K562 (cell line): Measurements from ENCODE around the gene ZNF362. TPM values are rescaled to one million over a fixed set of nuclear protein-coding genes. Genes with fewer than 3 reads are reported as not detected.

ENCODE experiments used
- C11orf30 ChIP-seq: fragments of 450-650 bp; IDR thresholded peaks from 2 replicates; pipeline ENCODE4 v1.6.1; 2016; ENCODE audit warnings: low read depth, mild to moderate bottlenecking
- CREB3 ChIP-seq: fragments of 450-650 bp; conservative IDR thresholded peaks from 2 replicates; pipeline ENCODE4 v1.6.1; 2016; ENCODE audit warnings: missing genetic modification characterization, low read depth, mild to moderate bottlenecking, missing compliant biosample characterization, moderate library complexity
- ELK3 ChIP-seq: fragments of 450-650 bp; formaldehyde crosslinking; IDR thresholded peaks from 2 replicates; pipeline ENCODE4 v1.4.0; 2020; ENCODE audit warnings: mild to moderate bottlenecking
- FOS ChIP-seq: IDR thresholded peaks from 3 replicates; pipeline ENCODE4 v1.6.1; 2011; ENCODE audit not compliant: insufficient read length; ENCODE audit errors: extremely low read depth
- HMG20A ChIP-seq: fragments of 450-650 bp; formaldehyde crosslinking; conservative IDR thresholded peaks from 2 replicates; pipeline ENCODE4 v1.4.0; 2020; ENCODE audit warnings: mild to moderate bottlenecking, mixed read lengths
- MNT ChIP-seq, 2 experiments: fragments of 450-650 bp; conservative IDR thresholded peaks; 2 replicates each; pipeline ENCODE4 v1.6.1; 2017; ENCODE audit warnings: mild to moderate bottlenecking in 2 of 2, moderate library complexity in 2 of 2
- NFATC3 ChIP-seq: fragments of 450-650 bp; IDR thresholded peaks from 2 replicates; pipeline ENCODE4 v1.6.1; 2017; ENCODE audit warnings: mild to moderate bottlenecking
- TCF7 ChIP-seq: sonication (generic); IDR thresholded peaks from 2 replicates; pipeline ENCODE4 v1.6.1; 2016; ENCODE audit warnings: antibody characterized with exemption, borderline replicate concordance
- ZC3H4 ChIP-seq: sonication (generic); formaldehyde crosslinking; IDR thresholded peaks from 2 replicates; pipeline ENCODE4 v1.9.0; 2021; ENCODE audit warnings: missing genetic modification reagents, borderline replicate concordance
- ZNF318 ChIP-seq, 2 experiments: fragments of 450-650 bp; IDR thresholded peaks; 2 replicates each; pipeline ENCODE4 v1.6.1; 2016; ENCODE audit warnings: mild to moderate bottlenecking in 2 of 2, borderline replicate concordance in 1 of 2, low read depth in 1 of 2, moderate library complexity in 1 of 2
- ZNF347 ChIP-seq: fragments of 450-650 bp; formaldehyde crosslinking; IDR thresholded peaks from 2 replicates; pipeline ENCODE4 v1.4.0; 2020; ENCODE audit warnings: low read depth, mild to moderate bottlenecking, moderate library complexity
- ZNF695 ChIP-seq: fragments of 450-650 bp; formaldehyde crosslinking; IDR thresholded peaks from 2 replicates; pipeline ENCODE4 v1.4.0; 2020; ENCODE audit warnings: mild to moderate bottlenecking, moderate library complexity
- ZNF696 ChIP-seq: fragments of 250-450 bp; sonication (Bioruptor Pico); conservative IDR thresholded peaks from 2 replicates; pipeline ENCODE4 v1.4.0; 2020; ENCODE audit warnings: mild to moderate bottlenecking, moderate library complexity
- polyA plus RNA-seq, 8 experiments: library from polyadenylated mRNA; depleted of rRNA in 4 of 8; stranded (reverse) in 5 of 8; unstranded in 3 of 8; fragments of >200 nt; fragmentation: Nextera tagmentation in 2 of 8; fragmentation: Illumina TruSeq in 1 of 8; extraction: Ambion mirVana in 2 of 8; extraction: Trizol in 1 of 8; gene quantifications; 2 replicates each; pipeline versions ENCODE4 v1.2.1 to v1.2.3, GENCODE V29; 2011 to 2014; ENCODE audit warnings: inconsistent platforms in 1 of 8, missing spikeins in 1 of 8
- total RNA-seq, 7 experiments: library from RNA; depleted of rRNA in 6 of 7; stranded (reverse); fragments of >200 nt in 6 of 7; fragmentation: Illumina TruSeq in 2 of 7; extraction: Trizol in 2 of 7; gene quantifications; 2 replicates each; pipeline versions ENCODE4 v1.2.1 to v1.2.3, GENCODE V29; 2011 to 2021; ENCODE audit warnings: low replicate concordance in 1 of 7

ZNF362 gene
- total and polyA plus RNA-seq, 9 of the 15 experiments (the other 6 are each of a cell fraction or from before 2014, with no cell fraction given) = 0.01 to 1.1 (median 0.35) TPM; not detected in 1

GRCh38 chr1:33349778-33350610 is 93.7 kb downstream of the ZNF362 start (continued):
- TF ChIP-seq ZNF318 (IDR thresholded peaks at IDR 0.05; ENCODE audit: borderline replicate concordance in 1 of 2, low read depth in 1 of 2) (no peak), NFATC3 (no peak), FOS (no peak), HMG20A (CRISPR knock-in tag) (no peak), ZC3H4 (CRISPR knock-in tag) (peak; percentile 82; the same call in 1 of the 2 replicates), MNT (conservative IDR thresholded peaks at IDR 0.05) (peak; percentile 79 to 90), ZNF696 (CRISPR knock-in tag) (no peak), ZNF695 (peak; percentile 41; the same call in 1 of the 2 replicates), ZNF347 (CRISPR knock-in tag) (no peak), C11orf30 (no peak), CREB3 (tag) (0 out of 2 replicates have a peak, but pooled peaks have one; percentile 43), ELK3 (no peak), TCF7 (no peak)
